Natural killer cell (primary cell): ENCODE results near the gene MDK. TPM values are rescaled to one million over a fixed set of nuclear protein-coding genes. Genes with fewer than 3 reads are reported as not detected.

Source experiments
- ATAC-seq, 3 donors: fragments of 150-1000 bp in 2 of 3; fragments of 200-7000 bp in 1 of 3; cut with Tn5 transposase; 1 replicate in 1 of 3; 2 replicates in 2 of 3; pipeline ENCODE4 v1.10.0; 2021; ENCODE audit warnings: mild to moderate bottlenecking in 2 of 3, moderate library complexity in 2 of 3
- DNase-seq, 2 donors: peaks; one replicate each; pipeline versions ENCODE4 v3.0.0 to v3.0.0-alpha.2; 2013 to 2021; ENCODE audit warnings: mixed read lengths in 1 of 2
- H3K27ac ChIP-seq: one replicate; pipeline ENCODE4 v1.5.1; 2013; ENCODE audit warnings: mild to moderate bottlenecking, low read length
- H3K27me3 ChIP-seq: one replicate; pipeline ENCODE4 v1.6.1; 2013; ENCODE audit warnings: low read length; ENCODE audit not compliant: control insufficient read depth, insufficient read depth
- H3K36me3 ChIP-seq: one replicate; pipeline ENCODE4 v1.6.1; 2013; ENCODE audit warnings: low read length; ENCODE audit not compliant: control insufficient read depth, insufficient read depth
- H3K4me1 ChIP-seq: one replicate; pipeline ENCODE4 v1.6.1; 2013; ENCODE audit warnings: low read length; ENCODE audit not compliant: control insufficient read depth, insufficient read depth
- H3K4me3 ChIP-seq: one replicate; pipeline ENCODE4 v1.5.1; 2013; ENCODE audit warnings: low read length
- H3K9me3 ChIP-seq: one replicate; pipeline ENCODE4 v1.6.1; 2013; ENCODE audit warnings: low read length; ENCODE audit not compliant: control insufficient read depth, insufficient read depth
- H3K27ac Mint-ChIP-seq, 2 donors: one replicate each; pipeline ENCODE4 v1.8.0; 2022; ENCODE audit warnings: mild to moderate bottlenecking in 2 of 2, mixed read lengths in 2 of 2, moderate library complexity in 1 of 2
- H3K27me3 Mint-ChIP-seq, 2 donors: one replicate each; pipeline ENCODE4 v1.8.0; 2022; ENCODE audit warnings: low read depth in 2 of 2, mixed read lengths in 2 of 2
- H3K36me3 Mint-ChIP-seq: one replicate; pipeline ENCODE4 v1.8.0; 2022; ENCODE audit warnings: mixed read lengths
- H3K4me1 Mint-ChIP-seq, 2 donors: one replicate each; pipeline ENCODE4 v1.8.0; 2022; ENCODE audit warnings: mixed read lengths in 2 of 2
- H3K4me3 Mint-ChIP-seq: one replicate; pipeline ENCODE4 v1.8.0; 2022; ENCODE audit warnings: mild to moderate bottlenecking, moderate library complexity, mixed read lengths
- H3K9me3 Mint-ChIP-seq, 2 donors: one replicate each; pipeline ENCODE4 v1.8.0; 2022; ENCODE audit warnings: mixed read lengths in 2 of 2
- CTCF ChIP-seq: fragments of 200-600 bp; IDR thresholded peaks from one replicate; pipeline ENCODE4 v1.8.0; 2022; ENCODE audit warnings: antibody characterized with exemption
- WGBS: methylation state at CpG from one replicate; pipeline ENCODE4 v1.1.7; 2013; ENCODE audit warnings: missing lambda C conversion rate; ENCODE audit not compliant: insufficient coverage; 5-methylcytosine and 5-hydroxymethylcytosine counted together
- intact Hi-C: fragments of 100-400 bp; cut with micrococcal nuclease; formaldehyde crosslinking; loops from one replicate; pipeline ENCODE4 v1.14.2; 2022
- total RNA-seq, 4 donors: library from RNA; stranded (reverse); fragments of 120-200 nt in 1 of 4; gene quantifications; one replicate each; pipeline versions ENCODE4 v1.2.3 to v1.2.4, GENCODE V29; 2013 to 2022

MDK gene
- total RNA-seq, 3 donors from 2014 or later (not counting 1 experiment from before 2014, with no cell fraction given), result 4.5 to 10.6 (median 6.3) TPM

GRCh38 chr11:46356924-46357482 lies 24.5 kb upstream of the MDK start:
- no peaks in the 10 kb centered on the region for H3K27me3 ChIP-seq
- ATAC-seq (no peak), DNase-seq (no peak)
- H3K4me3 Mint-ChIP-seq, result peak overlapping the region; percentile 60
- no peaks in the 10 kb centered on the region for H3K27me3 Mint-ChIP-seq
- H3K36me3 ChIP-seq, result peaks cover 24% of the 10 kb centered on the region
- peak overlapping the region; percentile 26 for H3K27ac ChIP-seq
- WGBS, result 87% methylated on average over 7 of the region's 7 CpGs
- intact Hi-C loops, result no loop called here
- no peaks in the 10 kb centered on the region for H3K9me3 ChIP-seq
- peaks cover 59 to 70% of the 10 kb centered on the region in 2 donors for H3K4me1 Mint-ChIP-seq
- H3K4me3 ChIP-seq, result no peak overlapping the region
- peaks cover 76% of the 10 kb centered on the region for H3K4me1 ChIP-seq
- no peak for TF ChIP-seq CTCF
- H3K27ac Mint-ChIP-seq, result peak overlapping the region; percentile 87 to 89
- H3K36me3 Mint-ChIP-seq, result no peaks in the 10 kb centered on the region
- H3K9me3 Mint-ChIP-seq, result no peaks in the 10 kb centered on the region

- Mint-ChIP-seq H3K4me1 (peaks cover 58 to 70% of the 10 kb centered on the region in 2 donors), H3K4me3 (peak overlapping the region; percentile 66), H3K27ac (peak overlapping the region; percentile 87 to 89), H3K9me3 (no peaks in the 10 kb centered on the region), H3K27me3 (no peaks in the 10 kb centered on the region), H3K36me3 (no peaks in the 10 kb centered on the region)
- Histone ChIP-seq H3K4me1 (peaks cover 76% of the 10 kb centered on the region), H3K27ac (peak overlapping the region; percentile 26), H3K9me3 (no peaks in the 10 kb centered on the region), H3K36me3 (peaks cover 21% of the 10 kb centered on the region), H3K27me3 (no peaks in the 10 kb centered on the region), H3K4me3 (no peak overlapping the region)
- TF ChIP-seq CTCF, result no peak
- DNase-seq (no peak), ATAC-seq (no peak)
- intact Hi-C loops, result no loop called here
- WGBS, result 83% methylated on average over 11 of the region's 11 CpGs
Observed at GRCh38 chr11:46357483-46357936, 24.0 kb upstream of the MDK start.

GRCh38 chr11:46359953-46360352 lies 21.5 kb upstream of the MDK start:
- H3K27me3 ChIP-seq, result no peaks in the 10 kb centered on the region
- no peak overlapping the region for H3K27ac ChIP-seq
- H3K36me3 Mint-ChIP-seq, result no peaks in the 10 kb centered on the region
- H3K4me1 ChIP-seq, result peaks cover 78% of the 10 kb centered on the region
- peak overlapping the region; percentile 86 for H3K4me3 Mint-ChIP-seq
- peaks cover 30% of the 10 kb centered on the region for H3K36me3 ChIP-seq
- DNase-seq (no peak), ATAC-seq (no peak)
- intact Hi-C loops, result no loop called here
- no peaks in the 10 kb centered on the region for H3K27me3 Mint-ChIP-seq
- H3K9me3 Mint-ChIP-seq, result no peaks in the 10 kb centered on the region
- H3K27ac Mint-ChIP-seq, result peak overlapping the region; percentile 81 to 94
- H3K9me3 ChIP-seq, result no peaks in the 10 kb centered on the region
- TF ChIP-seq CTCF, result no peak
- no peak overlapping the region for H3K4me3 ChIP-seq
- peaks cover 63 to 68% of the 10 kb centered on the region in 2 donors for H3K4me1 Mint-ChIP-seq
- WGBS, result no CpG with 5 or more reads among the region's 1 CpG

GRCh38 chr11:46360878-46361277 lies 20.6 kb upstream of the MDK start:
- Mint-ChIP-seq H3K4me3 (peak overlapping the region; percentile 86), H3K27me3 (no peaks in the 10 kb centered on the region), H3K9me3 (no peaks in the 10 kb centered on the region), H3K4me1 (peaks cover 60 to 74% of the 10 kb centered on the region in 2 donors), H3K36me3 (no peaks in the 10 kb centered on the region), H3K27ac (peak overlapping the region; percentile 81 to 94)
- Histone ChIP-seq H3K27me3 (no peaks in the 10 kb centered on the region), H3K4me1 (peaks cover 80% of the 10 kb centered on the region), H3K9me3 (no peaks in the 10 kb centered on the region), H3K4me3 (peak overlapping the region; percentile 19), H3K27ac (peak overlapping the region; percentile 47), H3K36me3 (peaks cover 29% of the 10 kb centered on the region)
- TF ChIP-seq CTCF, result no peak
- 30% methylated on average over 6 of the region's 7 CpGs for WGBS
- intact Hi-C loops, result no loop called here
- DNase-seq (peak in 1 of 2 donors; percentile 50), ATAC-seq (peak; percentile 27 to 59 (median 38))
